ENCODE measurements around the gene S100A4.

DNA sequence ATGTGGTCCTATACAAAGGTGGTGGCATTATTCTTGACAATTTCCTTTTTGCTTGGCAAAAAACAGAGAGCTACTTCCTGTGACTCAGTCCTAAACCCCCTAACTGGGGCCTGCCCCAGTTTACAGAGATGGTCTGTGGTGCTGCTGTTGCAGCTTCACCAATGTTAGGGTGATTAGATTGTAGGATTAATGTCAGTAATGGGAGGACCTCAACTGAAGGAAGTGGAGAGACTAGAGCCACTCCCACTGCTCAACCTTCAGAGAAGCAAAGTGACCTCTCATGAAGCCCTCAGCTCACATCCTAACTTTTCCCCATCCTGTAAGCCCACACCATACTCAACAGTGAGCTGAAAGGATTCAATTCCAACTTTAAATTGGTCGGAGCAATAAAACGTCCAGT, 13.4 kb downstream of the S100A4 start:
- TF ChIP-seq, protein P1, sequence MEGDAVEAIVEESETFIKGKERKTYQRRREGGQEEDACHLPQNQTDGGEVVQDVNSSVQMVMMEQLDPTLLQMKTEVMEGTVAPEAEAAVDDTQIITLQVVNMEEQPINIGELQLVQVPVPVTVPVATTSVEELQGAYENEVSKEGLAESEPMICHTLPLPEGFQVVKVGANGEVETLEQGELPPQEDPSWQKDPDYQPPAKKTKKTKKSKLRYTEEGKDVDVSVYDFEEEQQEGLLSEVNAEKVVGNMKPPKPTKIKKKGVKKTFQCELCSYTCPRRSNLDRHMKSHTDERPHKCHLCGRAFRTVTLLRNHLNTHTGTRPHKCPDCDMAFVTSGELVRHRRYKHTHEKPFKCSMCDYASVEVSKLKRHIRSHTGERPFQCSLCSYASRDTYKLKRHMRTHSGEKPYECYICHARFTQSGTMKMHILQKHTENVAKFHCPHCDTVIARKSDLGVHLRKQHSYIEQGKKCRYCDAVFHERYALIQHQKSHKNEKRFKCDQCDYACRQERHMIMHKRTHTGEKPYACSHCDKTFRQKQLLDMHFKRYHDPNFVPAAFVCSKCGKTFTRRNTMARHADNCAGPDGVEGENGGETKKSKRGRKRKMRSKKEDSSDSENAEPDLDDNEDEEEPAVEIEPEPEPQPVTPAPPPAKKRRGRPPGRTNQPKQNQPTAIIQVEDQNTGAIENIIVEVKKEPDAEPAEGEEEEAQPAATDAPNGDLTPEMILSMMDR (IDR thresholded peaks at IDR 0.05), result no peak
- no peak for TF ChIP-seq POLR2A (IDR thresholded peaks at IDR 0.05)
